ENCODE data around the gene PRICKLE2.
A peak's percentile ranks its signal among the peaks of the same experiment; 100 is the strongest.

PRICKLE2 gene

DNA sequence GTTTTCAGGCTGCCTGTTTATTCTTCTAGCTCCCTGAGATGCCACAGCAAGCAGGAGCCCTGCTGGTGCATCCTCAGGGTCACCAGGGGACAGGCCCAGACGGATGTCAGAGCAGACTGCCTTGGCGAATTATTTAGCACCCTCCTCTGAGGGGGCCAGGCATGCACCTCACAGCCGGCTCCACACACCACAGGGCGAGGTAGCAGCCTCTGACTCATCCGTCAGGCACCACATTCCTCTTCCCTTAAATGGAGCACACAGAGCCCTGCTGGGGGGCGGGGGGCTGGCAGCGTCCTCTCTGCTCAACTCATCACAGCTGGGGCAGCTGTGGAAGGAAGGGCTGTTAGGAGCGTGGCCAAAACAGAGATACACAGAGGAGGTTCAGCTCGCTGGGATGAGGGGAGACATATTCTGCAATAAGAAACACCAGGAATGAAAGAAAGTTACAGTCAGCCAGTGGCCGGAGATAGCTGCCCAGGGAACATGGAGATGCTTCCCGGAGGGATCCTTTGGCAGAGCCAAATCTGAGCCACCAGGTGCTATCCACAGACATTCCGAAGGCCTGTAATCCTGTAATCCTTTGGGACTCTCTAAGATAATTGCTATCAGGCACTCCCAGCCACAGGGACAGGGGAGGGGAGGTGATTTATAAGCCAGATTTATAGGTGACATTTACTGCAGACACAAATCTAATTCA, 13.9 kb upstream of the PRICKLE2 start:
- Histone ChIP-seq H3K9me3 (ENCODE audit: control extremely low read depth in 1 of 5, control insufficient read depth in 4 of 5, insufficient read depth in 2 of 5, low read depth in 1 of 5, low read length in 4 of 5) (peaks cover 0 to 14% (median 3%) of the 10 kb centered on the region in 5 experiments), H3K27me3 (replicated peaks in 2 of 5; ENCODE audit: control insufficient read depth in 4 of 5, insufficient read depth in 5 of 5, low read length in 4 of 5) (peaks cover 0 to 4% (median 0%) of the 10 kb centered on the region in 5 experiments), H3K36me3 (ENCODE audit: control insufficient read depth in 4 of 4, insufficient read depth in 4 of 4, low read length in 3 of 4) (no peaks in the 10 kb centered on the region), H3K27ac (ENCODE audit: insufficient read depth in 1 of 2, low read depth in 1 of 2, low read length in 2 of 2, poor library complexity in 1 of 2, severe bottlenecking in 2 of 2) (no peak overlapping the region), H3K4me1 (ENCODE audit: control extremely low read depth in 1 of 4, control insufficient read depth in 4 of 4, insufficient read depth in 4 of 4, low read length in 3 of 4) (no peaks in the 10 kb centered on the region), H3K4me3 (ENCODE audit: control insufficient read depth in 1 of 7, extremely low read depth in 1 of 7, insufficient read depth in 4 of 7, low read depth in 2 of 7, low read length in 6 of 7) (no peak overlapping the region)
- ChIA-PET POLR2A (no interaction called here), CTCF (no interaction called here)
- DNase-seq = no peak
- 86% methylated on average over 8 of the region's 12 CpGs for WGBS (ENCODE audit: insufficient coverage)

DNA sequence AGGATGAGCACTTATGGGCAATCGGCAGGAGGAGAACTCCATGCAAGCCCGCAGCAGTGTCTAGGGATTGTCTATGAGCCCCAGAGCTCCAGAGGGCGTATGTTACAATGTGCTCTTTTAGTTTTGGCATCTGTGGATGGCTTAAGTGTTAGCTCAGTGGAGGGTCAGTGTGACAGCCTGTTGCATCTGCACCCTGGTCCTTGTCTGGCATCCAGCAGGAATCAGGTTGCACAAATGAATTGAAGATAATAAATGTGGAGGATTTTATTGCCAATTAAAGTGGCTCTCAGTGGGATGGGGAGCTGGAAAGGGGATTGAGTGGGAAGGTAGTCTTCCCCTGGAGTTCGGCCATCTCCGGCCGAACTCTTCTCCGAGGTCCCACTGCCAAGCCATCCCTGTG, 11.8 kb upstream of the PRICKLE2 start:
- no peaks in the 10 kb centered on the region for H3K4me1 ChIP-seq (ENCODE audit: control extremely low read depth in 1 of 4, control insufficient read depth in 4 of 4, insufficient read depth in 4 of 4, low read length in 3 of 4)
- POLR2A ChIA-PET = no interaction called here
- peaks cover 0 to 14% (median 3%) of the 10 kb centered on the region in 5 experiments for H3K9me3 ChIP-seq (ENCODE audit: control extremely low read depth in 1 of 5, control insufficient read depth in 4 of 5, insufficient read depth in 2 of 5, low read depth in 1 of 5, low read length in 4 of 5)
- no peak overlapping the region for H3K27ac ChIP-seq (ENCODE audit: insufficient read depth in 1 of 2, low read depth in 1 of 2, low read length in 2 of 2, poor library complexity in 1 of 2, severe bottlenecking in 2 of 2)
- CTCF ChIA-PET = no interaction called here
- H3K36me3 ChIP-seq (ENCODE audit: control insufficient read depth in 4 of 4, insufficient read depth in 4 of 4, low read length in 3 of 4) = no peaks in the 10 kb centered on the region
- H3K4me3 ChIP-seq (ENCODE audit: control insufficient read depth in 1 of 7, extremely low read depth in 1 of 7, insufficient read depth in 4 of 7, low read depth in 2 of 7, low read length in 6 of 7) = no peak overlapping the region
- DNase-seq = peak in 1 of 3 donors; percentile 5
- H3K27me3 ChIP-seq (replicated peaks in 2 of 5; ENCODE audit: control insufficient read depth in 4 of 5, insufficient read depth in 5 of 5, low read length in 4 of 5) = peaks cover 0 to 4% (median 0%) of the 10 kb centered on the region in 5 experiments
- WGBS (ENCODE audit: insufficient coverage) = 98% methylated on average over 6 of the region's 7 CpGs

DNA sequence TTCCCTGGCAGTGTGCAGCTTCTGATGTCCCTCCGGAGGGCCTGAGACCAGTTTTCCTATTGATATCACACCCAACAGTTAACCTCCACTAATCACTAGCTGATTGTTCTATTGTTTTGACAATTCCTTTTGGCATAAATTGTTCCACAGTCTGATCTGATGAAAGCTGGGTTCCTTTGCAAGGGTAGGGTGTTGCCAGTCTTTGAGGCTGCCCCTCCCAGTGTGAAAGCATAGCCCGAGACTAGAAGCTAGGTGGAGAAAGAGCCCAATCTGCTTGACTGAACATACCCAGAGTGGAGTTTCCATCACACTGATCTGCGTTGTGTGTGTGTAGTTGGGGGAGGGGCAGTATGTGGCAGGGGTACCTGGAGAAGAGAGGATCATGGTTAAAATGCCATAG, 10.3 kb upstream of the PRICKLE2 start:
- ChIA-PET POLR2A (no interaction called here), CTCF (no interaction called here)
- Histone ChIP-seq H3K27ac (ENCODE audit: insufficient read depth in 1 of 2, low read depth in 1 of 2, low read length in 2 of 2, poor library complexity in 1 of 2, severe bottlenecking in 2 of 2) (no peak overlapping the region), H3K27me3 (replicated peaks in 2 of 5; ENCODE audit: control insufficient read depth in 4 of 5, insufficient read depth in 5 of 5, low read length in 4 of 5) (peaks cover 0 to 4% (median 0%) of the 10 kb centered on the region in 5 experiments), H3K36me3 (ENCODE audit: control insufficient read depth in 4 of 4, insufficient read depth in 4 of 4, low read length in 3 of 4) (no peaks in the 10 kb centered on the region), H3K4me3 (ENCODE audit: control insufficient read depth in 1 of 7, extremely low read depth in 1 of 7, insufficient read depth in 4 of 7, low read depth in 2 of 7, low read length in 6 of 7) (no peak overlapping the region), H3K4me1 (ENCODE audit: control extremely low read depth in 1 of 4, control insufficient read depth in 4 of 4, insufficient read depth in 4 of 4, low read length in 3 of 4) (no peaks in the 10 kb centered on the region), H3K9me3 (ENCODE audit: control extremely low read depth in 1 of 5, control insufficient read depth in 4 of 5, insufficient read depth in 2 of 5, low read depth in 1 of 5, low read length in 4 of 5) (peaks cover 0 to 14% (median 3%) of the 10 kb centered on the region in 5 experiments)
- DNase-seq = no peak
- 80% methylated on average over 2 of the region's 3 CpGs for WGBS (ENCODE audit: insufficient coverage)

DNA sequence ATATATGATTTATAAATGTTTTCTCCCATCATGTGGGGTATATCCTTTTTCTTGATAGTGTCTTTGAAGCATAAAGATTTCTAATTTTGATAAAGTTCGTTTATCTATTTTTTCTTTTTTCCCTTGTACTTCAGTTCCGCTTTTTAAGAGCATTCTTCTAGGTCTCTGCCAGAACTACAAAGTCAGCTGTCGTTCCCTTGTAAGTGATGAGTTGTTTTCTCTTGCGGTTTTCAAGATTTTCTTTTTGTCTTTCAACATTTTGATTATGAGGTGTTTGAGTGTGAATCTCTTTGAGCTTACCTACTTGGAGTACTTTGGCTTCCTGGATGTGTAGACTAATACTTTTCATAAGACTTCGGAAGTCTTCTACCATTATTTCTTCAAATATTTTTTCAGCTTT, 9.3 kb upstream of the PRICKLE2 start:
- WGBS (ENCODE audit: insufficient coverage) = no CpG with 5 or more reads among the region's 5 CpGs
- H3K27ac ChIP-seq (ENCODE audit: insufficient read depth in 1 of 2, low read depth in 1 of 2, low read length in 2 of 2, poor library complexity in 1 of 2, severe bottlenecking in 2 of 2) = no peak overlapping the region
- no peaks in the 10 kb centered on the region for H3K36me3 ChIP-seq (ENCODE audit: control insufficient read depth in 4 of 4, insufficient read depth in 4 of 4, low read length in 3 of 4)
- peaks cover 0 to 4% (median 0%) of the 10 kb centered on the region in 5 experiments for H3K27me3 ChIP-seq (replicated peaks in 2 of 5; ENCODE audit: control insufficient read depth in 4 of 5, insufficient read depth in 5 of 5, low read length in 4 of 5)
- CTCF ChIA-PET = no interaction called here
- POLR2A ChIA-PET = no interaction called here
- H3K4me1 ChIP-seq (ENCODE audit: control extremely low read depth in 1 of 4, control insufficient read depth in 4 of 4, insufficient read depth in 4 of 4, low read length in 3 of 4) = no peaks in the 10 kb centered on the region
- no peak overlapping the region for H3K4me3 ChIP-seq (ENCODE audit: control insufficient read depth in 1 of 7, extremely low read depth in 1 of 7, insufficient read depth in 4 of 7, low read depth in 2 of 7, low read length in 6 of 7)
- no peak for DNase-seq
- H3K9me3 ChIP-seq (ENCODE audit: control extremely low read depth in 1 of 5, control insufficient read depth in 4 of 5, insufficient read depth in 2 of 5, low read depth in 1 of 5, low read length in 4 of 5) = peaks cover 0 to 14% (median 3%) of the 10 kb centered on the region in 5 experiments

DNA sequence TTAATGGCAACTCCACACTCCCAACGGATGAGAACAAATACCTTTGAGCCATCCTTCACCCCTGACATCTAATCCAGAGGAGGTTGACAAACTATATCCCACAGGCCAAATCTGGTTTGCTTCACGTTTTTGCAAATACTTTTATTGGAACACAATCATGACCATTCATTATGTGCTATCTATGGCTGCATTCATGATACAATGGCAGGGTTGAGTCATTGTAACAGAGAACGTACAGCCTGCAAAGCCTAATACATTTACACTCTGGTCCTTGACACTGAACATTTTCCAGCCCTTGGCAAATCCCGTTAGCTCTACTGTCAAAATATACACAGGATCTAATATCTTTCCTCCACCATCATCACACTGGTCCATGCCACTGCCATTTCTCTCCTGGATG, 7.6 kb upstream of the PRICKLE2 start:
- 100% methylated on average over 3 of the region's 4 CpGs for WGBS (ENCODE audit: insufficient coverage)
- Histone ChIP-seq H3K4me3 (ENCODE audit: control insufficient read depth in 1 of 7, extremely low read depth in 1 of 7, insufficient read depth in 4 of 7, low read depth in 2 of 7, low read length in 6 of 7) (no peak overlapping the region), H3K27ac (ENCODE audit: insufficient read depth in 1 of 2, low read depth in 1 of 2, low read length in 2 of 2, poor library complexity in 1 of 2, severe bottlenecking in 2 of 2) (no peak overlapping the region), H3K36me3 (ENCODE audit: control insufficient read depth in 4 of 4, insufficient read depth in 4 of 4, low read length in 3 of 4) (no peaks in the 10 kb centered on the region), H3K27me3 (replicated peaks in 2 of 5; ENCODE audit: control insufficient read depth in 4 of 5, insufficient read depth in 5 of 5, low read length in 4 of 5) (peaks cover 0 to 4% (median 0%) of the 10 kb centered on the region in 5 experiments), H3K4me1 (ENCODE audit: control extremely low read depth in 1 of 4, control insufficient read depth in 4 of 4, insufficient read depth in 4 of 4, low read length in 3 of 4) (no peaks in the 10 kb centered on the region), H3K9me3 (ENCODE audit: control extremely low read depth in 1 of 5, control insufficient read depth in 4 of 5, insufficient read depth in 2 of 5, low read depth in 1 of 5, low read length in 4 of 5) (peaks cover 0 to 11% (median 3%) of the 10 kb centered on the region in 5 experiments)
- no peak for DNase-seq
- ChIA-PET POLR2A (no interaction called here), CTCF (no interaction called here)

DNA sequence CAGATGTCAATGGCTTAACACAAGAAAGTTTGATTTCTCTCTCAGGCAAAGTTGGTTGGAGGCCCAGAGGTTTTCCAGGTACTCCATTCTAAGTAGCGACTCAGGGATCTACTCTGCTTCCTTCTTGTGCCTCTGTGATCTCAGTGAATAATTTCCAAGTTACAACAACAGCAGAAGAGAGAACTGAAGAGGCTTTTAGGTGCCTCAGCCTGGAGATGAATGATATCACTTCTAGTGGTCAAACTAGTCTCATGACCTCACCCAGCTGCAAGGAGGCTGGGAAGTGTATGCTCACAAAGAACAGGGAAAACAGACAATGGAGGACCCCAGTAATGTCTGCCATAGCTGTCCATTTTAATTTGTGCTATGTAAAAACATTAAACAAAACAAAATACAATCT, 4.6 kb upstream of the PRICKLE2 start:
- CTCF ChIA-PET = no interaction called here
- WGBS (ENCODE audit: insufficient coverage) = 100% methylated on average over 1 of the region's 1 CpG
- POLR2A ChIA-PET = no interaction called here

DNA sequence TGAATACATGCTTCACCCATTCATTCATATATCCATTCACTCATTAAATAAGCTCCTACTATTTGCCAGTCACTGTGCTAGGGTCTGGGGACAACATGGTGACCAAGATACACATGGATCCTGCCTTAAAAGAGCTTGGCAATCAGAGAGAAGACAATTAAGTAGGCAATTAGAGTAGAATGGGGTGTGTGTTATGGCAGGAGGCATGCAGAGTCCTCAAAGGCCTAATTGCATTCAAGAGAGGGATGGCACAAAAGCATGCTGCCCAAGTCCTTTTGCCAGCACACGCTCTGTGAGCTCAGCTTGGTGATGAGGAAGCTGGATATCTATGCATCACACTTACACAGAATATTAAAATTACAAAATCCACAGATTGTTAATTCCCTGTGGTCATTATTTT, 2.8 kb upstream of the PRICKLE2 start:
- no peak overlapping the region for H3K4me3 ChIP-seq (ENCODE audit: control insufficient read depth in 1 of 7, extremely low read depth in 1 of 7, insufficient read depth in 4 of 7, low read depth in 2 of 7, low read length in 6 of 7)
- H3K27me3 ChIP-seq (replicated peaks in 2 of 5; ENCODE audit: control insufficient read depth in 4 of 5, insufficient read depth in 5 of 5, low read length in 4 of 5) = no peaks in the 10 kb centered on the region
- no peaks in the 10 kb centered on the region for H3K9me3 ChIP-seq (ENCODE audit: control extremely low read depth in 1 of 5, control insufficient read depth in 4 of 5, insufficient read depth in 2 of 5, low read depth in 1 of 5, low read length in 4 of 5)
- no CpG with 5 or more reads among the region's 1 CpG for WGBS (ENCODE audit: insufficient coverage)
- no peaks in the 10 kb centered on the region for H3K36me3 ChIP-seq (ENCODE audit: control insufficient read depth in 4 of 4, insufficient read depth in 4 of 4, low read length in 3 of 4)
- ChIA-PET CTCF (interaction anchor here (1.1 kb wide), 1 partner anchor 175 kb away, joined by 3 read pairs; no protein-coding TSS in a partner anchor), POLR2A (no interaction called here)
- H3K27ac ChIP-seq (ENCODE audit: insufficient read depth in 1 of 2, low read depth in 1 of 2, low read length in 2 of 2, poor library complexity in 1 of 2, severe bottlenecking in 2 of 2) = no peak overlapping the region
- DNase-seq = no peak
- H3K4me1 ChIP-seq (ENCODE audit: control extremely low read depth in 1 of 4, control insufficient read depth in 4 of 4, insufficient read depth in 4 of 4, low read length in 3 of 4) = peaks cover 0 to 7% (median 0%) of the 10 kb centered on the region in 4 experiments

More for the DNA sequence above, 4.6 kb upstream of the PRICKLE2 start:
- H3K36me3 ChIP-seq (ENCODE audit: control insufficient read depth in 4 of 4, insufficient read depth in 4 of 4, low read length in 3 of 4) = no peaks in the 10 kb centered on the region
- peaks cover 0 to 5% (median 0%) of the 10 kb centered on the region in 4 experiments for H3K4me1 ChIP-seq (ENCODE audit: control extremely low read depth in 1 of 4, control insufficient read depth in 4 of 4, insufficient read depth in 4 of 4, low read length in 3 of 4)
- H3K4me3 ChIP-seq (ENCODE audit: control insufficient read depth in 1 of 7, extremely low read depth in 1 of 7, insufficient read depth in 4 of 7, low read depth in 2 of 7, low read length in 6 of 7) = no peak overlapping the region
- DNase-seq = no peak
- H3K9me3 ChIP-seq (ENCODE audit: control extremely low read depth in 1 of 5, control insufficient read depth in 4 of 5, insufficient read depth in 2 of 5, low read depth in 1 of 5, low read length in 4 of 5) = no peaks in the 10 kb centered on the region
- no peaks in the 10 kb centered on the region for H3K27me3 ChIP-seq (replicated peaks in 2 of 5; ENCODE audit: control insufficient read depth in 4 of 5, insufficient read depth in 5 of 5, low read length in 4 of 5)
- H3K27ac ChIP-seq (ENCODE audit: insufficient read depth in 1 of 2, low read depth in 1 of 2, low read length in 2 of 2, poor library complexity in 1 of 2, severe bottlenecking in 2 of 2) = no peak overlapping the region

All from common myeloid progenitor, CD34-positive (primary cell).